Measurements from ENCODE around the gene CDH4. TPM values are rescaled to one million over a fixed set of nuclear protein-coding genes. Genes with fewer than 3 reads are reported as not detected.

CDH4 gene
- total and polyA plus RNA-seq, 4 experiments from 2014 or later, result 0.39 to 1.1 (median 0.41) TPM; not detected in 1

DNA sequence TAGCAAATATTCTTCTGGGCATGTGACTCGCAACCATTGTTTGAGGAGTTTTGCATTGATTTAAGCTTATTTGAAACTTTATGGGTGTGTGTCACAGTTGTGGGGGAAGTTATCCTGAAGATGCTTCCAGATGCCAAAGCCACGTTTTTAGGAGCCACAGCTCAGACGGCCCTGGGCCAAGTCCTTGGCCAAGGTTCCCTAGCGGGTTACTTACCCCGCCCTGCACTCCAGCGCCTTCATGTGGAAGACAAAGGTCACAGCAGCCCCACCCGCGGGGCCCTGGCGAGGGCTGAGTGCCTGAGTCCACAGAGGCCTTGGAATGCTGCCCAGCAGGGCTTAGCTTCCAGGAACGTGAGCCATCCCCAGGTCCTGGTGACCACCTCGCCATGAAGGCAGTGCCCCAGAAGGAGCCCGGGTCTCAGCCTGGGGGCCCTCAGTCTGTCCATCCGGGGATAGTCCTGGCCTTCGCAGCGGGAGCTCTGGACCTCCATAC lies 308.3 kb downstream of the CDH4 start:
- peaks cover 0 to 2% (median 0%) of the 10 kb centered on the region in 8 donors for H3K9me3 Mint-ChIP-seq
- CTCF ChIA-PET (ENCODE audit: partially characterized antibody), result no interaction called here
- intact Hi-C loops (cut with micrococcal nuclease), result no loop called here

DNA sequence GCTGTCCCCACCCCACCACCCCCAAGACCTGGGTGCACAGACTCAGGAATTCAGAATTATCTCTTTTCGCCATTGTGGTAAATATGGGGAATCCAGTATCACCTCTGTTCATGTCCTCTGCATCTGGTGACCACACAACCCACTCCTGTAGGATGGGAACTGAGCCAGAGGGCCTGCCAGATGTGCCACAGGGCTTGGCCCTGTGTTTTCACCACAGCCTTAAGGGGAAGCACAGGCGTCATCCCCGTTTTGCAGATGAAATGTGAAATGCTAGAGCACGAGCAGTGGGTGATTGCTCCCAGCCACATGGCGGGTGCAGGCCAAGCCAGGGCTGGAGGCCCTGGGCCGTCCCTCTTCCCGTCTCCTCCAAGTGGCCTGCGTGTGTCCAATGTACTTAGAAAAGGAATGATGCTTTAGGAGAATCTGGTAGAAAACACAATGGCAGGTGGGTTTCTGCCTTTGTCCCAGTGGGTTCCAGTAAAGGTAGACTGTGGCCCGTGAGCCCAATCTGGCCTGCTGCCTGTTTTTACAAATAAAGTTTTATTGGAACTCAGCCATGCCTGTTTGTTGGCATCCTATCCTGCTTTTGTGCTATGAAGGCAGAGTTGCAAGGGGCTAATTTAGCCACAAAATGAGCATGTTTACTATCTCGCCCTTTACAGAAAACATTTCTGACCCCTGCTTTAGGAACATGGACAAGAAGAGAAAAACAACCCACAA lies 309.2 kb downstream of the CDH4 start:
- H3K27me3 Mint-ChIP-seq, result no peaks in the 10 kb centered on the region
- H3K4me3 Mint-ChIP-seq, result no peak overlapping the region
- no peaks in the 10 kb centered on the region for H3K4me1 Mint-ChIP-seq
- intact Hi-C loops (cut with micrococcal nuclease), result no loop called here
- H3K36me3 Mint-ChIP-seq, result no peaks in the 10 kb centered on the region
- ChIA-PET CTCF (ENCODE audit: partially characterized antibody) (no interaction called here), POLR2A (ENCODE audit: partially characterized antibody) (no interaction called here)
- H3K27ac Mint-ChIP-seq, result no peak overlapping the region
- Histone ChIP-seq H3K4me1 (ENCODE audit: insufficient read depth, low read length) (no peaks in the 10 kb centered on the region), H3K27ac (ENCODE audit: low read depth, low read length) (no peak overlapping the region), H3K9me3 (ENCODE audit: control insufficient read depth in 1 of 2, low read length in 2 of 2) (no peaks in the 10 kb centered on the region), H3K4me3 (ENCODE audit: low read length in 2 of 2) (no peak overlapping the region), H3K36me3 (ENCODE audit: insufficient read depth, low read length) (no peaks in the 10 kb centered on the region), H3K27me3 (ENCODE audit: insufficient read depth, low read length) (no peaks in the 10 kb centered on the region)
- peaks cover 0 to 2% (median 0%) of the 10 kb centered on the region in 8 donors for H3K9me3 Mint-ChIP-seq
- no peak for DNase-seq

More for the DNA sequence above, 308.3 kb downstream of the CDH4 start:
- no peak overlapping the region for H3K4me3 Mint-ChIP-seq
- no peak overlapping the region for H3K4me3 ChIP-seq (ENCODE audit: low read length in 2 of 2)
- no peaks in the 10 kb centered on the region for H3K36me3 ChIP-seq (ENCODE audit: insufficient read depth, low read length)
- no peak for DNase-seq
- no peaks in the 10 kb centered on the region for H3K4me1 Mint-ChIP-seq
- no peak overlapping the region for H3K27ac ChIP-seq (ENCODE audit: low read depth, low read length)
- no peaks in the 10 kb centered on the region for H3K27me3 ChIP-seq (ENCODE audit: insufficient read depth, low read length)
- H3K4me1 ChIP-seq (ENCODE audit: insufficient read depth, low read length), result no peaks in the 10 kb centered on the region
- POLR2A ChIA-PET (ENCODE audit: partially characterized antibody), result no interaction called here
- H3K27me3 Mint-ChIP-seq, result no peaks in the 10 kb centered on the region
- H3K9me3 ChIP-seq (ENCODE audit: control insufficient read depth in 1 of 2, low read length in 2 of 2), result no peaks in the 10 kb centered on the region
- no peak overlapping the region for H3K27ac Mint-ChIP-seq
- H3K36me3 Mint-ChIP-seq, result no peaks in the 10 kb centered on the region

GRCh38 chr20:61562491-61562890 lies 310.4 kb downstream of the CDH4 start:
- intact Hi-C loops (cut with micrococcal nuclease), result no loop called here

DNA sequence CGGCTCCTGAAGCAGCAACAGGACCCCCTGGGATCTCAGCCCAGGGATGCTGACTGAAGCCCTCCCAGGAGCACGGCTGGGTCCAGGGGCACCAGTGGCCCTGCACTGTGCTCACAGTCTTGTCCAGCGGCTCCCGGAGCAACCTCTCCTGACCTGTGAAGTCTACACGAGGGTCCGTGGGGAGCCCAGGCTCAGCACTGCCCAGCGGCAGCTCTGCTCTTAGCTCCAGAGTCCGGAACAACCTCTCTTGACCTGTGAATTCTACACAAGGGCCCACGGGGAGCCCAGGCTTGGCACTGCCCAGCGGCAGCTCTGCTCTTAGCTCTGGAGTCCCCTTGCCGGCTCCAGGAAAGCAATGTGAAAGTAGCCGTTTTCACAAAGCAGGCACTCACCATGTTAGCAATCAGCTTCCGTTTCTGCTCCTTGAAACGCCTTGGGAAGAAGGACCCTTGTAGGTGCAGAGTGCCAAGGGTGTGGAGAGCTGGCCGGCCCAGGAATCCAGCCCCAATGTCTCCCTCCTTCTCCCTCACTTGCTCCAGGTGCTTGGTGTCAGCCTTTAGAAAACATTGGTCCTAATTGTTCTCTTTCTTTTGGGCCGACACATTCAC lies 310.9 kb downstream of the CDH4 start:
- intact Hi-C loops (cut with micrococcal nuclease), result no loop called here
- H3K9me3 Mint-ChIP-seq, result peaks cover 0 to 2% (median 0%) of the 10 kb centered on the region in 8 donors
- H3K27me3 ChIP-seq (ENCODE audit: insufficient read depth, low read length), result no peaks in the 10 kb centered on the region
- no peaks in the 10 kb centered on the region for H3K4me1 Mint-ChIP-seq
- H3K4me3 ChIP-seq (ENCODE audit: low read length in 2 of 2), result no peak overlapping the region
- H3K27ac Mint-ChIP-seq, result no peak overlapping the region
- DNase-seq, result no peak
- no peaks in the 10 kb centered on the region for H3K27me3 Mint-ChIP-seq
- no peaks in the 10 kb centered on the region for H3K36me3 Mint-ChIP-seq
- no peaks in the 10 kb centered on the region for H3K9me3 ChIP-seq (ENCODE audit: control insufficient read depth in 1 of 2, low read length in 2 of 2)
- ChIA-PET POLR2A (ENCODE audit: partially characterized antibody) (no interaction called here), CTCF (ENCODE audit: partially characterized antibody) (no interaction called here)
- H3K36me3 ChIP-seq (ENCODE audit: insufficient read depth, low read length), result no peaks in the 10 kb centered on the region
- H3K27ac ChIP-seq (ENCODE audit: low read depth, low read length), result no peak overlapping the region
- no peak overlapping the region for H3K4me3 Mint-ChIP-seq
- H3K4me1 ChIP-seq (ENCODE audit: insufficient read depth, low read length), result no peaks in the 10 kb centered on the region

More at GRCh38 chr20:61562491-61562890, 310.4 kb downstream of the CDH4 start:
- Histone ChIP-seq H3K27me3 (ENCODE audit: insufficient read depth, low read length) (no peaks in the 10 kb centered on the region), H3K4me3 (ENCODE audit: low read length in 2 of 2) (no peak overlapping the region), H3K27ac (ENCODE audit: low read depth, low read length) (no peak overlapping the region), H3K4me1 (ENCODE audit: insufficient read depth, low read length) (no peaks in the 10 kb centered on the region), H3K9me3 (ENCODE audit: control insufficient read depth in 1 of 2, low read length in 2 of 2) (no peaks in the 10 kb centered on the region), H3K36me3 (ENCODE audit: insufficient read depth, low read length) (no peaks in the 10 kb centered on the region)
- H3K36me3 Mint-ChIP-seq, result no peaks in the 10 kb centered on the region
- no peak for DNase-seq
- no peak overlapping the region for H3K27ac Mint-ChIP-seq
- H3K27me3 Mint-ChIP-seq, result no peaks in the 10 kb centered on the region
- ChIA-PET CTCF (ENCODE audit: partially characterized antibody) (no interaction called here), POLR2A (ENCODE audit: partially characterized antibody) (no interaction called here)
- peaks cover 0 to 2% (median 0%) of the 10 kb centered on the region in 8 donors for H3K9me3 Mint-ChIP-seq
- no peak overlapping the region for H3K4me3 Mint-ChIP-seq
- no peaks in the 10 kb centered on the region for H3K4me1 Mint-ChIP-seq

DNA sequence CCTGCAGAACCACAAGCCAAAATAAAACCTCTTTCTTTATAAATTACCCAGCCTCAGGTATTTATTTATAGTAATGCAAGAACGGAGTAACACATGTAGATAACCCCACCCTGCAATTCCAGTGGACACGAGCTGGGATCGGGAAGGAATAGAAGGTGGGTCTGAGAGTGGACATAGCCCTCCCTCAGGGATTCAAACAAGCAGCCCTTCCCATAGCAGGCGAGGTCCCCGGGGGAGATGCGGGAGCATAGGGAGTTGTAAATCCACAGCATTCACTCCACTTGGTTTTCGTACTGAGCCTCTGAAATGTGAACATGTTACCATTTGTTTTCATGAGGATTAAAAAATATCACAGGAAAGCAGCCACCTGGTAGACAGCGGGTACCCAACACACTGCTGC lies 312.6 kb downstream of the CDH4 start:
- no peaks in the 10 kb centered on the region for H3K4me1 ChIP-seq (ENCODE audit: insufficient read depth, low read length)
- Mint-ChIP-seq H3K4me3 (no peak overlapping the region), H3K4me1 (no peaks in the 10 kb centered on the region), H3K27me3 (no peaks in the 10 kb centered on the region), H3K9me3 (no peaks in the 10 kb centered on the region), H3K36me3 (no peaks in the 10 kb centered on the region), H3K27ac (no peak overlapping the region)
- no peak for DNase-seq
- H3K9me3 ChIP-seq (ENCODE audit: control insufficient read depth in 1 of 2, low read length in 2 of 2), result no peaks in the 10 kb centered on the region
- H3K27me3 ChIP-seq (ENCODE audit: insufficient read depth, low read length), result no peaks in the 10 kb centered on the region
- ChIA-PET CTCF (ENCODE audit: partially characterized antibody) (no interaction called here), POLR2A (ENCODE audit: partially characterized antibody) (no interaction called here)
- no peak overlapping the region for H3K4me3 ChIP-seq (ENCODE audit: low read length in 2 of 2)
- no peaks in the 10 kb centered on the region for H3K36me3 ChIP-seq (ENCODE audit: insufficient read depth, low read length)
- intact Hi-C loops (cut with micrococcal nuclease), result no loop called here
- no peak overlapping the region for H3K27ac ChIP-seq (ENCODE audit: low read depth, low read length)

- no peaks in the 10 kb centered on the region for H3K4me1 Mint-ChIP-seq
- no peak for DNase-seq
- no peaks in the 10 kb centered on the region for H3K27me3 Mint-ChIP-seq
- Histone ChIP-seq H3K36me3 (ENCODE audit: insufficient read depth, low read length) (no peaks in the 10 kb centered on the region), H3K4me1 (ENCODE audit: insufficient read depth, low read length) (no peaks in the 10 kb centered on the region), H3K4me3 (ENCODE audit: low read length in 2 of 2) (no peak overlapping the region), H3K9me3 (ENCODE audit: control insufficient read depth in 1 of 2, low read length in 2 of 2) (no peaks in the 10 kb centered on the region), H3K27ac (ENCODE audit: low read depth, low read length) (no peak overlapping the region), H3K27me3 (ENCODE audit: insufficient read depth, low read length) (no peaks in the 10 kb centered on the region)
- intact Hi-C loops (cut with micrococcal nuclease), result no loop called here
- H3K4me3 Mint-ChIP-seq, result no peak overlapping the region
- no peaks in the 10 kb centered on the region for H3K36me3 Mint-ChIP-seq
- CTCF ChIA-PET (ENCODE audit: partially characterized antibody), result no interaction called here
- H3K9me3 Mint-ChIP-seq, result peaks cover 0 to 1% (median 0%) of the 10 kb centered on the region in 8 donors
- no peak overlapping the region for H3K27ac Mint-ChIP-seq
- POLR2A ChIA-PET (ENCODE audit: partially characterized antibody), result no interaction called here
These were observed 313.7 kb downstream of the CDH4 start for GRCh38 chr20:61565791-61566190.

- Histone ChIP-seq H3K4me1 (ENCODE audit: insufficient read depth, low read length) (no peaks in the 10 kb centered on the region), H3K4me3 (ENCODE audit: low read length in 2 of 2) (no peak overlapping the region), H3K9me3 (ENCODE audit: control insufficient read depth in 1 of 2, low read length in 2 of 2) (no peaks in the 10 kb centered on the region), H3K27me3 (ENCODE audit: insufficient read depth, low read length) (no peaks in the 10 kb centered on the region), H3K36me3 (ENCODE audit: insufficient read depth, low read length) (no peaks in the 10 kb centered on the region), H3K27ac (ENCODE audit: low read depth, low read length) (no peak overlapping the region)
- intact Hi-C loops (cut with micrococcal nuclease), result no loop called here
- peaks cover 0 to 2% (median 0%) of the 10 kb centered on the region in 8 donors for H3K9me3 Mint-ChIP-seq
- no peak overlapping the region for H3K4me3 Mint-ChIP-seq
- POLR2A ChIA-PET (ENCODE audit: partially characterized antibody), result no interaction called here
- no peaks in the 10 kb centered on the region for H3K27me3 Mint-ChIP-seq
- CTCF ChIA-PET (ENCODE audit: partially characterized antibody), result no interaction called here
- H3K36me3 Mint-ChIP-seq, result no peaks in the 10 kb centered on the region
- no peak overlapping the region for H3K27ac Mint-ChIP-seq
- no peaks in the 10 kb centered on the region for H3K4me1 Mint-ChIP-seq
- no peak for DNase-seq
These were observed 314.6 kb downstream of the CDH4 start for GRCh38 chr20:61566691-61567090.
